ENCODE measurements around the gene SERPINA1. TPM values are rescaled to one million over a fixed set of nuclear protein-coding genes. Genes with fewer than 3 reads are reported as not detected.

The SERPINA1 gene
- total and polyA plus RNA-seq, 2 of the 13 experiments (the other 11 are each of a cell fraction or from before 2014, with no cell fraction given) = 3,266 to 11,015 TPM

DNA sequence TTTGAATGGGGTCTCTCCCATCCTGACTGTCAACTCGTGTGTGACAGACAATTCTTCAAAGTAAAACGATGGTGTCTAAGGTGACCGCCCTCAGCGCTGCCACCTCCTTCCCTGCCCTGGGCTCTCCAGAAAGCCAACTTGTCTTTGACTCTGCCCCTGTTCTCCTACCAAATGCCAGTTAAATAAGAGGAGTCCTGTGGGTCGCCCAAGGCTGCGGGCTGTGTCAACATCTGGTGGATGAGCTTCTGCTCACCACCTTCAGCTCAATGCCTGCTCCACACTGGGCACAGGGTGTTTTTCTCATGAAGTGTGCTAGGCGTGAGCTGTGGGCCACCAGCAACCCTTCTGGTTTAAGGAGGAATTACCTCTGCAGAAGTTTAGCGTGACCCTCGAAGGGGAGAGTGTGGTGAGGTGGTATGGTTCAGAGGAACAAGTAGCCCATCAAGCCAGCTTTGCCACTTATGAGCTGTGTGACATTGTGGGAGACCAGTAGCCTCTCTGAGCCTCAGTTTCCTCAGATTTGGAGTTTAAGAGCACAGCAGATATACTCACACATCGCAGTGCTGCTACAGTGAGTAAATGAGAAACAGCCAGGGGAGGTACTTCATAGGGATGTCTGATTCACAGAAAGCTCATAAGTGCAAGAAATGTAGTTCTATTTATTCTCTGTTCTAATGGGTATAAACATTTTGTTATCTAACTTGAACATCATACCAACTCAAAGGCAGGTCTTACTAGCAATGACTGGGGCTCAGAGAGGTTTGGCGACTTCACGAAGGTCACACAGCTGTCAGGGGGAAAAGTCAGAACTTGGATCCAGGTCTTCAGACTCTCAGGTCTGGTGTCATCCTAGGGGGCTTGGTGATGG, 12.1 kb downstream of the SERPINA1 start (continued):
- TF ChIP-seq, protein P1, sequence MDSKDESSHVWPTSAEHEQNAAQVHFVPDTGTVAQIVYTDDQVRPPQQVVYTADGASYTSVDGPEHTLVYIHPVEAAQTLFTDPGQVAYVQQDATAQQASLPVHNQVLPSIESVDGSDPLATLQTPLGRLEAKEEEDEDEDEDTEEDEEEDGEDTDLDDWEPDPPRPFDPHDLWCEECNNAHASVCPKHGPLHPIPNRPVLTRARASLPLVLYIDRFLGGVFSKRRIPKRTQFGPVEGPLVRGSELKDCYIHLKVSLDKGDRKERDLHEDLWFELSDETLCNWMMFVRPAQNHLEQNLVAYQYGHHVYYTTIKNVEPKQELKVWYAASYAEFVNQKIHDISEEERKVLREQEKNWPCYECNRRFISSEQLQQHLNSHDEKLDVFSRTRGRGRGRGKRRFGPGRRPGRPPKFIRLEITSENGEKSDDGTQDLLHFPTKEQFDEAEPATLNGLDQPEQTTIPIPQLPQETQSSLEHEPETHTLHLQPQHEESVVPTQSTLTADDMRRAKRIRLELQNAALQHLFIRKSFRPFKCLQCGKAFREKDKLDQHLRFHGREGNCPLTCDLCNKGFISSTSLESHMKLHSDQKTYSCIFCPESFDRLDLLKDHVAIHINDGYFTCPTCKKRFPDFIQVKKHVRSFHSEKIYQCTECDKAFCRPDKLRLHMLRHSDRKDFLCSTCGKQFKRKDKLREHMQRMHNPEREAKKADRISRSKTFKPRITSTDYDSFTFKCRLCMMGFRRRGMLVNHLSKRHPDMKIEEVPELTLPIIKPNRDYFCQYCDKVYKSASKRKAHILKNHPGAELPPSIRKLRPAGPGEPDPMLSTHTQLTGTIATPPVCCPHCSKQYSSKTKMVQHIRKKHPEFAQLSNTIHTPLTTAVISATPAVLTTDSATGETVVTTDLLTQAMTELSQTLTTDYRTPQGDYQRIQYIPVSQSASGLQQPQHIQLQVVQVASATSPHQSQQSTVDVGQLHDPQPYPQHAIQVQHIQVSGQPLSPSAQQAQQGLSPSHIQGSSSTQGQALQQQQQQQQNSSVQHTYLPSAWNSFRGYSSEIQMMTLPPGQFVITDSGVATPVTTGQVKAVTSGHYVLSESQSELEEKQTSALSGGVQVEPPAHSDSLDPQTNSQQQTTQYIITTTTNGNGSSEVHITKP (CRISPR knock-in tag; IDR thresholded peaks at IDR 0.05; ENCODE audit: low read depth) = no peak
- TF ChIP-seq ELF4 (CRISPR knock-in tag; IDR thresholded peaks at IDR 0.05; ENCODE audit: borderline replicate concordance) (no peak), YEATS2 (CRISPR knock-in tag; IDR thresholded peaks at IDR 0.05; ENCODE audit: borderline replicate concordance) (peak; percentile 63; the same call in 1 of the 2 replicates), ZNF709 (CRISPR knock-in tag; IDR thresholded peaks at IDR 0.05) (0 out of 2 replicates have a peak, but pooled peaks have one; percentile 3), ARNTL (CRISPR knock-in tag; IDR thresholded peaks at IDR 0.05) (no peak), REXO4 (CRISPR knock-in tag; IDR thresholded peaks at IDR 0.05; ENCODE audit: borderline replicate concordance) (no peak), KLF12 (CRISPR knock-in tag; IDR thresholded peaks at IDR 0.05; ENCODE audit: borderline replicate concordance) (no peak), MLLT10 (CRISPR knock-in tag; IDR thresholded peaks at IDR 0.05) (no peak), HNF4A (CRISPR knock-in tag; IDR thresholded peaks at IDR 0.05) (no peak), RAD21 (CRISPR knock-in tag; IDR thresholded peaks at IDR 0.05) (peak; percentile 29; the same call in 1 of the 2 replicates), PAWR (CRISPR knock-in tag; IDR thresholded peaks at IDR 0.05; ENCODE audit: borderline replicate concordance) (no peak), PCBP1 (IDR thresholded peaks at IDR 0.05; ENCODE audit: borderline replicate concordance, low read depth, low read length) (no peak)
- TF ChIP-seq, protein P2, sequence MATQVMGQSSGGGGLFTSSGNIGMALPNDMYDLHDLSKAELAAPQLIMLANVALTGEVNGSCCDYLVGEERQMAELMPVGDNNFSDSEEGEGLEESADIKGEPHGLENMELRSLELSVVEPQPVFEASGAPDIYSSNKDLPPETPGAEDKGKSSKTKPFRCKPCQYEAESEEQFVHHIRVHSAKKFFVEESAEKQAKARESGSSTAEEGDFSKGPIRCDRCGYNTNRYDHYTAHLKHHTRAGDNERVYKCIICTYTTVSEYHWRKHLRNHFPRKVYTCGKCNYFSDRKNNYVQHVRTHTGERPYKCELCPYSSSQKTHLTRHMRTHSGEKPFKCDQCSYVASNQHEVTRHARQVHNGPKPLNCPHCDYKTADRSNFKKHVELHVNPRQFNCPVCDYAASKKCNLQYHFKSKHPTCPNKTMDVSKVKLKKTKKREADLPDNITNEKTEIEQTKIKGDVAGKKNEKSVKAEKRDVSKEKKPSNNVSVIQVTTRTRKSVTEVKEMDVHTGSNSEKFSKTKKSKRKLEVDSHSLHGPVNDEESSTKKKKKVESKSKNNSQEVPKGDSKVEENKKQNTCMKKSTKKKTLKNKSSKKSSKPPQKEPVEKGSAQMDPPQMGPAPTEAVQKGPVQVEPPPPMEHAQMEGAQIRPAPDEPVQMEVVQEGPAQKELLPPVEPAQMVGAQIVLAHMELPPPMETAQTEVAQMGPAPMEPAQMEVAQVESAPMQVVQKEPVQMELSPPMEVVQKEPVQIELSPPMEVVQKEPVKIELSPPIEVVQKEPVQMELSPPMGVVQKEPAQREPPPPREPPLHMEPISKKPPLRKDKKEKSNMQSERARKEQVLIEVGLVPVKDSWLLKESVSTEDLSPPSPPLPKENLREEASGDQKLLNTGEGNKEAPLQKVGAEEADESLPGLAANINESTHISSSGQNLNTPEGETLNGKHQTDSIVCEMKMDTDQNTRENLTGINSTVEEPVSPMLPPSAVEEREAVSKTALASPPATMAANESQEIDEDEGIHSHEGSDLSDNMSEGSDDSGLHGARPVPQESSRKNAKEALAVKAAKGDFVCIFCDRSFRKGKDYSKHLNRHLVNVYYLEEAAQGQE (IDR thresholded peaks at IDR 0.05; ENCODE audit: borderline replicate concordance in 1 of 2, low read depth in 1 of 2, low read length in 2 of 2) = no peak; a peak in 1 of 4 replicates
- TF ChIP-seq, protein P3, sequence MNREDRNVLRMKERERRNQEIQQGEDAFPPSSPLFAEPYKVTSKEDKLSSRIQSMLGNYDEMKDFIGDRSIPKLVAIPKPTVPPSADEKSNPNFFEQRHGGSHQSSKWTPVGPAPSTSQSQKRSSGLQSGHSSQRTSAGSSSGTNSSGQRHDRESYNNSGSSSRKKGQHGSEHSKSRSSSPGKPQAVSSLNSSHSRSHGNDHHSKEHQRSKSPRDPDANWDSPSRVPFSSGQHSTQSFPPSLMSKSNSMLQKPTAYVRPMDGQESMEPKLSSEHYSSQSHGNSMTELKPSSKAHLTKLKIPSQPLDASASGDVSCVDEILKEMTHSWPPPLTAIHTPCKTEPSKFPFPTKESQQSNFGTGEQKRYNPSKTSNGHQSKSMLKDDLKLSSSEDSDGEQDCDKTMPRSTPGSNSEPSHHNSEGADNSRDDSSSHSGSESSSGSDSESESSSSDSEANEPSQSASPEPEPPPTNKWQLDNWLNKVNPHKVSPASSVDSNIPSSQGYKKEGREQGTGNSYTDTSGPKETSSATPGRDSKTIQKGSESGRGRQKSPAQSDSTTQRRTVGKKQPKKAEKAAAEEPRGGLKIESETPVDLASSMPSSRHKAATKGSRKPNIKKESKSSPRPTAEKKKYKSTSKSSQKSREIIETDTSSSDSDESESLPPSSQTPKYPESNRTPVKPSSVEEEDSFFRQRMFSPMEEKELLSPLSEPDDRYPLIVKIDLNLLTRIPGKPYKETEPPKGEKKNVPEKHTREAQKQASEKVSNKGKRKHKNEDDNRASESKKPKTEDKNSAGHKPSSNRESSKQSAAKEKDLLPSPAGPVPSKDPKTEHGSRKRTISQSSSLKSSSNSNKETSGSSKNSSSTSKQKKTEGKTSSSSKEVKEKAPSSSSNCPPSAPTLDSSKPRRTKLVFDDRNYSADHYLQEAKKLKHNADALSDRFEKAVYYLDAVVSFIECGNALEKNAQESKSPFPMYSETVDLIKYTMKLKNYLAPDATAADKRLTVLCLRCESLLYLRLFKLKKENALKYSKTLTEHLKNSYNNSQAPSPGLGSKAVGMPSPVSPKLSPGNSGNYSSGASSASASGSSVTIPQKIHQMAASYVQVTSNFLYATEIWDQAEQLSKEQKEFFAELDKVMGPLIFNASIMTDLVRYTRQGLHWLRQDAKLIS (CRISPR knock-in tag; IDR thresholded peaks at IDR 0.05) = peak; percentile 92
